SK-N-SH treated with all-trans-retinoic acid at 6 μM for 48 hours (cell line): ENCODE data around the gene IMPA2.

Experiments
- ATAC-seq: fragments of 200-7000 bp; cut with Tn5 transposase; 3 replicates; pipeline ENCODE4 v1.9.1; 2020; ENCODE audit warnings: mild to moderate bottlenecking, moderate library complexity
- ARNTL ChIP-seq: fragments of 450-650 bp; formaldehyde crosslinking; IDR thresholded peaks from 2 replicates; pipeline ENCODE4 v1.5.0; 2020; ENCODE audit warnings: low read depth, mild to moderate bottlenecking, moderate library complexity, borderline replicate concordance
- BACH2 ChIP-seq: fragments of 250-450 bp; sonication (Bioruptor Pico); IDR thresholded peaks from 2 replicates; pipeline ENCODE4 v1.9.0; 2021; ENCODE audit warnings: mild to moderate bottlenecking, borderline replicate concordance
- CSDC2 ChIP-seq: fragments of 250-450 bp; sonication (Bioruptor Pico); IDR thresholded peaks from 2 replicates; pipeline ENCODE4 v1.5.0; 2020; ENCODE audit warnings: mild to moderate bottlenecking, moderate library complexity
- ESRRG ChIP-seq: fragments of 250-450 bp; sonication (Bioruptor Pico); IDR thresholded peaks from 2 replicates; pipeline ENCODE4 v1.6.1; 2021; ENCODE audit warnings: mild to moderate bottlenecking
- GLIS3 ChIP-seq: fragments of 250-450 bp; sonication (Bioruptor Pico); IDR thresholded peaks from 2 replicates; pipeline ENCODE4 v1.5.0; 2020; ENCODE audit warnings: mild to moderate bottlenecking, moderate library complexity
- ISL1 ChIP-seq: fragments of 250-450 bp; sonication (Bioruptor Pico); IDR thresholded peaks from 2 replicates; pipeline ENCODE4 v2.1.2; 2022; ENCODE audit warnings: mild to moderate bottlenecking, moderate library complexity
- OSR1 ChIP-seq: fragments of 250-450 bp; sonication (Bioruptor Pico); IDR thresholded peaks from 2 replicates; pipeline ENCODE4 v1.8.0; 2022; ENCODE audit warnings: moderate library complexity, mild to moderate bottlenecking, inconsistent platforms
- PPARA ChIP-seq: fragments of 250-450 bp; sonication (Bioruptor Pico); IDR thresholded peaks from 2 replicates; pipeline ENCODE4 v1.5.0; 2020; ENCODE audit warnings: mild to moderate bottlenecking, borderline replicate concordance
- SNAI2 ChIP-seq: fragments of 250-450 bp; sonication (Bioruptor Pico); IDR thresholded peaks from 2 replicates; pipeline ENCODE4 v1.5.0; 2020; ENCODE audit warnings: mild to moderate bottlenecking, moderate library complexity
- TCF4 ChIP-seq: fragments of 250-450 bp; sonication (Bioruptor Pico); IDR thresholded peaks from 2 replicates; pipeline ENCODE4 v1.8.0; 2021; ENCODE audit warnings: mild to moderate bottlenecking, moderate library complexity, borderline replicate concordance
- TOX ChIP-seq: fragments of 250-450 bp; sonication (Bioruptor Pico); IDR thresholded peaks from 2 replicates; pipeline ENCODE4 v1.8.0; 2021; ENCODE audit warnings: mild to moderate bottlenecking, moderate library complexity, borderline replicate concordance
- TSHZ2 ChIP-seq: fragments of 250-450 bp; sonication (Bioruptor Pico); IDR thresholded peaks from 2 replicates; pipeline ENCODE4 v1.5.0; 2020; ENCODE audit warnings: mild to moderate bottlenecking, moderate library complexity
- ZC3H10 ChIP-seq: fragments of 250-450 bp; sonication (Bioruptor Pico); IDR thresholded peaks from 2 replicates; pipeline ENCODE4 v1.5.1; 2021; ENCODE audit warnings: mild to moderate bottlenecking, moderate library complexity
- ZFP3 ChIP-seq: fragments of 250-450 bp; sonication (Bioruptor Pico); IDR thresholded peaks from 2 replicates; pipeline ENCODE4 v1.5.0; 2020; ENCODE audit warnings: mild to moderate bottlenecking, moderate library complexity
- ZFP30 ChIP-seq: fragments of 450-650 bp; formaldehyde crosslinking; IDR thresholded peaks from 2 replicates; pipeline ENCODE4 v1.5.0; 2022; ENCODE audit warnings: mild to moderate bottlenecking, moderate library complexity
- ZNF565 ChIP-seq: fragments of 450-650 bp; formaldehyde crosslinking; conservative IDR thresholded peaks from 2 replicates; pipeline ENCODE4 v1.5.0; 2020; ENCODE audit warnings: low read depth, mild to moderate bottlenecking, moderate library complexity
- ZNF70 ChIP-seq: fragments of 450-650 bp; formaldehyde crosslinking; IDR thresholded peaks from 2 replicates; pipeline ENCODE4 v1.5.0; 2020; ENCODE audit warnings: mild to moderate bottlenecking, moderate library complexity
- ZNF8 ChIP-seq: fragments of 450-650 bp; formaldehyde crosslinking; IDR thresholded peaks from 2 replicates; pipeline ENCODE4 v1.5.0; 2020; ENCODE audit warnings: mild to moderate bottlenecking, moderate library complexity
- TF ChIP-seq, protein P1 (sequence below): fragments of 250-450 bp; sonication (Bioruptor Pico); IDR thresholded peaks from 2 replicates; pipeline ENCODE4 v1.8.0; 2021; ENCODE audit warnings: low read depth, mild to moderate bottlenecking, moderate library complexity, borderline replicate concordance
- TF ChIP-seq, protein P2 (sequence below): fragments of 250-450 bp; sonication (Bioruptor Pico); IDR thresholded peaks from 2 replicates; pipeline ENCODE4 v1.5.1; 2020; ENCODE audit warnings: low read depth, mild to moderate bottlenecking, moderate library complexity
- TF ChIP-seq, protein P3 (sequence below): fragments of 250-450 bp; sonication (Bioruptor Pico); IDR thresholded peaks from 2 replicates; pipeline ENCODE4 v1.5.1; 2021; ENCODE audit warnings: mild to moderate bottlenecking, moderate library complexity

The IMPA2 gene

GRCh38 chr18:12001421-12001820 is 20.1 kb downstream of the IMPA2 start:
- ATAC-seq, result no peak

GRCh38 chr18:12003894-12004293 is 22.6 kb downstream of the IMPA2 start:
- no peak for TF ChIP-seq ZC3H10
- no peak for ATAC-seq

More at GRCh38 chr18:12001421-12001820, 20.1 kb downstream of the IMPA2 start:
- no peak for TF ChIP-seq GLIS3 (CRISPR knock-in tag)
- TF ChIP-seq TSHZ2 (CRISPR knock-in tag), result no peak
- TF ChIP-seq, protein P1, sequence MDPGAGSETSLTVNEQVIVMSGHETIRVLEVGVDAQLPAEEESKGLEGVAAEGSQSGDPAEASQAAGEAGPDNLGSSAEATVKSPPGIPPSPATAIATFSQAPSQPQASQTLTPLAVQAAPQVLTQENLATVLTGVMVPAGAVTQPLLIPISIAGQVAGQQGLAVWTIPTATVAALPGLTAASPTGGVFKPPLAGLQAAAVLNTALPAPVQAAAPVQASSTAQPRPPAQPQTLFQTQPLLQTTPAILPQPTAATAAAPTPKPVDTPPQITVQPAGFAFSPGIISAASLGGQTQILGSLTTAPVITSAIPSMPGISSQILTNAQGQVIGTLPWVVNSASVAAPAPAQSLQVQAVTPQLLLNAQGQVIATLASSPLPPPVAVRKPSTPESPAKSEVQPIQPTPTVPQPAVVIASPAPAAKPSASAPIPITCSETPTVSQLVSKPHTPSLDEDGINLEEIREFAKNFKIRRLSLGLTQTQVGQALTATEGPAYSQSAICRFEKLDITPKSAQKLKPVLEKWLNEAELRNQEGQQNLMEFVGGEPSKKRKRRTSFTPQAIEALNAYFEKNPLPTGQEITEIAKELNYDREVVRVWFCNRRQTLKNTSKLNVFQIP, result no peak
- TF ChIP-seq TOX (CRISPR knock-in tag), result no peak
- TF ChIP-seq PPARA, result no peak
- TF ChIP-seq OSR1 (CRISPR knock-in tag), result no peak
- TF ChIP-seq, protein P2, sequence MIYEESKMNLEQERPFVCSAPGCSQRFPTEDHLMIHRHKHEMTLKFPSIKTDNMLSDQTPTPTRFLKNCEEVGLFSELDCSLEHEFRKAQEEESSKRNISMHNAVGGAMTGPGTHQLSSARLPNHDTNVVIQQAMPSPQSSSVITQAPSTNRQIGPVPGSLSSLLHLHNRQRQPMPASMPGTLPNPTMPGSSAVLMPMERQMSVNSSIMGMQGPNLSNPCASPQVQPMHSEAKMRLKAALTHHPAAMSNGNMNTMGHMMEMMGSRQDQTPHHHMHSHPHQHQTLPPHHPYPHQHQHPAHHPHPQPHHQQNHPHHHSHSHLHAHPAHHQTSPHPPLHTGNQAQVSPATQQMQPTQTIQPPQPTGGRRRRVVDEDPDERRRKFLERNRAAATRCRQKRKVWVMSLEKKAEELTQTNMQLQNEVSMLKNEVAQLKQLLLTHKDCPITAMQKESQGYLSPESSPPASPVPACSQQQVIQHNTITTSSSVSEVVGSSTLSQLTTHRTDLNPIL, result no peak
- TF ChIP-seq ISL1 (CRISPR knock-in tag), result no peak
- no peak for TF ChIP-seq CSDC2
- TF ChIP-seq TCF4 (CRISPR knock-in tag), result no peak
- no peak for TF ChIP-seq ZNF70 (CRISPR knock-in tag)
- TF ChIP-seq, protein P3, sequence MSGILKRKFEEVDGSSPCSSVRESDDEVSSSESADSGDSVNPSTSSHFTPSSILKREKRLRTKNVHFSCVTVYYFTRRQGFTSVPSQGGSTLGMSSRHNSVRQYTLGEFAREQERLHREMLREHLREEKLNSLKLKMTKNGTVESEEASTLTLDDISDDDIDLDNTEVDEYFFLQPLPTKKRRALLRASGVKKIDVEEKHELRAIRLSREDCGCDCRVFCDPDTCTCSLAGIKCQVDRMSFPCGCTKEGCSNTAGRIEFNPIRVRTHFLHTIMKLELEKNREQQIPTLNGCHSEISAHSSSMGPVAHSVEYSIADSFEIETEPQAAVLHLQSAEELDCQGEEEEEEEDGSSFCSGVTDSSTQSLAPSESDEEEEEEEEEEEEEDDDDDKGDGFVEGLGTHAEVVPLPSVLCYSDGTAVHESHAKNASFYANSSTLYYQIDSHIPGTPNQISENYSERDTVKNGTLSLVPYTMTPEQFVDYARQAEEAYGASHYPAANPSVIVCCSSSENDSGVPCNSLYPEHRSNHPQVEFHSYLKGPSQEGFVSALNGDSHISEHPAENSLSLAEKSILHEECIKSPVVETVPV (CRISPR knock-in tag), result no peak
- TF ChIP-seq ZC3H10, result no peak
- no peak for TF ChIP-seq SNAI2 (CRISPR knock-in tag)
- TF ChIP-seq ZNF565 (CRISPR knock-in tag), result no peak
- no peak for TF ChIP-seq BACH2 (CRISPR knock-in tag)

GRCh38 chr18:12005538-12006487 is 24.5 kb downstream of the IMPA2 start:
- no peak for ATAC-seq
- no peak for TF ChIP-seq CSDC2
- TF ChIP-seq GLIS3 (CRISPR knock-in tag), result no peak
- TF ChIP-seq ZNF565 (CRISPR knock-in tag), result no peak
- TF ChIP-seq ZFP30 (CRISPR knock-in tag), result no peak
- no peak for TF ChIP-seq ARNTL (CRISPR knock-in tag)
- TF ChIP-seq TOX (CRISPR knock-in tag), result no peak
- TF ChIP-seq OSR1 (CRISPR knock-in tag), result no peak
- no peak for TF ChIP-seq TSHZ2 (CRISPR knock-in tag)
- no peak for TF ChIP-seq ESRRG (CRISPR knock-in tag)
- TF ChIP-seq TCF4 (CRISPR knock-in tag), result no peak
- TF ChIP-seq, protein P1, result no peak
- TF ChIP-seq ISL1 (CRISPR knock-in tag), result no peak
- TF ChIP-seq ZFP3 (CRISPR knock-in tag), result no peak
- no peak for TF ChIP-seq BACH2 (CRISPR knock-in tag)
- TF ChIP-seq, protein P3 (CRISPR knock-in tag), result no peak
- no peak for TF ChIP-seq PPARA
- TF ChIP-seq ZNF8 (CRISPR knock-in tag), result no peak
- TF ChIP-seq ZC3H10, result no peak
